Mesendoderm (in vitro differentiated cells): ENCODE data around the gene WFDC12.
"Not testable (repeated sequence)": the region's sequence is repeated elsewhere in the genome, so short reads cannot be mapped to it uniquely, and the experiment has no call there.

ENCODE experiments used
- DNase-seq: peaks from one replicate; pipeline ENCODE4 v3.0.0; 2013
- H2AK5ac ChIP-seq: 2 replicates; pipeline ENCODE4 v1.6.1; 2013; ENCODE audit warnings: low read length, inconsistent platforms
- H2BK120ac ChIP-seq: 2 replicates; pipeline ENCODE4 v1.6.1; 2013; ENCODE audit warnings: low read depth, mild to moderate bottlenecking, low read length, moderate library complexity, mixed read lengths
- H2BK15ac ChIP-seq: replicated peaks from 2 replicates; pipeline ENCODE4 v1.6.1; 2013; ENCODE audit warnings: low read depth, mild to moderate bottlenecking, moderate library complexity
- H2BK5ac ChIP-seq: 2 replicates; pipeline ENCODE4 v1.6.1; 2013; ENCODE audit warnings: low read length, inconsistent platforms
- H3K18ac ChIP-seq: 2 replicates; pipeline ENCODE4 v1.6.1; 2013; ENCODE audit warnings: mild to moderate bottlenecking, low read length, mixed read lengths
- H3K23ac ChIP-seq: one replicate; pipeline ENCODE4 v1.6.1; 2013; ENCODE audit warnings: low read length
- H3K27ac ChIP-seq: 2 replicates; pipeline ENCODE4 v1.5.1; 2013; ENCODE audit warnings: low read depth, mild to moderate bottlenecking, inconsistent platforms, low read length, moderate library complexity
- H3K27me3 ChIP-seq: 2 replicates; pipeline ENCODE4 v1.6.1; 2013; ENCODE audit warnings: low read length, control low read depth, mild to moderate bottlenecking, inconsistent platforms; ENCODE audit not compliant: insufficient read depth, poor library complexity
- H3K36me3 ChIP-seq: 2 replicates; pipeline ENCODE4 v1.6.1; 2013; ENCODE audit warnings: low read length, inconsistent platforms; ENCODE audit not compliant: control insufficient read depth, insufficient read depth
- H3K4ac ChIP-seq: one replicate; pipeline ENCODE4 v1.6.1; 2013; ENCODE audit warnings: low read depth, mild to moderate bottlenecking, low read length, moderate library complexity
- H3K4me1 ChIP-seq: 2 replicates; pipeline ENCODE4 v1.6.1; 2013; ENCODE audit warnings: low read depth, low read length, inconsistent platforms; ENCODE audit not compliant: control insufficient read depth
- H3K4me2 ChIP-seq: 2 replicates; pipeline ENCODE4 v1.6.1; 2013; ENCODE audit warnings: low read length
- H3K4me3 ChIP-seq: 2 replicates; pipeline ENCODE4 v1.5.1; 2013; ENCODE audit warnings: mild to moderate bottlenecking, low read length
- H3K56ac ChIP-seq: one replicate; pipeline ENCODE4 v1.6.1; 2013; ENCODE audit warnings: low read length
- H3K79me1 ChIP-seq: 2 replicates; pipeline ENCODE4 v1.6.1; 2013; ENCODE audit warnings: low read length, inconsistent platforms
- H3K79me2 ChIP-seq: 2 replicates; pipeline ENCODE4 v1.6.1; 2013; ENCODE audit warnings: mild to moderate bottlenecking, low read length; ENCODE audit not compliant: control insufficient read depth, insufficient read depth
- H3K9ac ChIP-seq: 2 replicates; pipeline ENCODE4 v1.6.1; 2013; ENCODE audit warnings: low read length, inconsistent platforms
- H4K5ac ChIP-seq: one replicate; pipeline ENCODE4 v1.6.1; 2013; ENCODE audit warnings: low read length
- H4K8ac ChIP-seq: one replicate; pipeline ENCODE4 v1.6.1; 2013; ENCODE audit warnings: low read depth, mild to moderate bottlenecking, control low read depth, low read length, moderate library complexity
- WGBS: extraction: QIAGEN DNeasy Blood & Tissue Kit; methylation state at CpG from one replicate; pipeline ENCODE4 v1.1.7; 2013; ENCODE audit warnings: low lambda C conversion rate, missing lambda C conversion rate; ENCODE audit not compliant: insufficient coverage; ENCODE audit errors: extremely low coverage; 5-methylcytosine and 5-hydroxymethylcytosine counted together

WFDC12 gene

GRCh38 chr20:45140836-45141235 lies 16.6 kb upstream of the WFDC12 start:
- Histone ChIP-seq H4K8ac (no peak overlapping the region), H3K27ac (no peak overlapping the region), H3K79me1 (no peaks in the 10 kb centered on the region), H2BK5ac (no peak overlapping the region), H3K4me3 (no peak overlapping the region), H3K4ac (no peak overlapping the region), H3K79me2 (no peaks in the 10 kb centered on the region), H3K36me3 (no peaks in the 10 kb centered on the region), H2BK15ac (no peak overlapping the region), H2AK5ac (no peak overlapping the region), H4K5ac (no peak overlapping the region), H3K4me2 (no peak overlapping the region), H3K56ac (no peak overlapping the region), H3K4me1 (no peaks in the 10 kb centered on the region), H3K27me3 (no peaks in the 10 kb centered on the region), H3K9ac (no peak overlapping the region), H2BK120ac (no peak overlapping the region), H3K23ac (no peak overlapping the region), H3K18ac (no peak overlapping the region)
- WGBS = no CpG with 5 or more reads among the region's 4 CpGs
- no peak for DNase-seq

- H3K27me3 ChIP-seq, H3K4me1 ChIP-seq, H3K9ac ChIP-seq, H3K23ac ChIP-seq, DNase-seq, H2BK15ac ChIP-seq, H2BK120ac ChIP-seq, H4K5ac ChIP-seq, H3K18ac ChIP-seq, H3K27ac ChIP-seq, H4K8ac ChIP-seq, H3K4ac ChIP-seq, H3K79me1 ChIP-seq, H3K79me2 ChIP-seq, H2BK5ac ChIP-seq, H3K36me3 ChIP-seq, H3K4me3 ChIP-seq, H3K4me2 ChIP-seq, H2AK5ac ChIP-seq, H3K56ac ChIP-seq: not testable (repeated sequence)
- no CpG with 5 or more reads among the region's 5 CpGs for WGBS
Observed at GRCh38 chr20:45139733-45140375, 15.6 kb upstream of the WFDC12 start.

DNA sequence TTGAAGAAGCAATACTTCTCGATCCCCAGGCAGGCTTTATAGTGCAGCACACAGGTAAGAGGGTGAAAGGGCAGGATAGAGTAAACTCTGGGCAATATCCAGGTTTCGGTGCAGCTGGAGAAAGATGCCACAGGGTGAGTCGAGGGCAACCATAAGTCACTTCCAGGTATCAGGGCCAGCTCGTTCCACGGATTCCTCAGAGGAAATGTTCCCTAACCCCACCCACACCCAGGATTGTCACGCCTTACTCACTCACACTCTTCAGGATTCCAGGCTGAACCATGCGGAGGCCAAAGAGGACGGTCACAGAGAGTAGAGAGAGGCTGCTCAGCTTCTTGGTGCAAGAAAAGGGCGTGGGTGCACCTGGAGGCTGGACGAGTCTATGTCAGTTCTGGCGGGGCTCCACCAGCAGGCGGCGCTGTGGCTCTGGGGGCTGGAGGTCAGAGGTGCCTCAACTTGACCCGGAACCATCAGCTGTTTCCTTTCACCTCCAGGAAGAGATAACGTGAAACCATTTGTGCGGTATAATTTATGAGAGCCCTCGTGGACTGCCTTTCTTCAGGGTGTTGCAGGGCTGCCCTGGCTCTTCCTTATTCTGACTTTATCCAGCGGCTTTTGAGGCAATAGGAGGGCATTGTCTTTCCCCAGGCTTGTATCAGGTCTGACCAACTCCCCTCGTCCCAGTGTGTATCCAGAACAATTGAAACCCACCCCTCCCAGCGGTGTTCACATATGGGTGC lies 14.5 kb upstream of the WFDC12 start:
- no peak overlapping the region for H3K23ac ChIP-seq
- H3K4me1 ChIP-seq = no peaks in the 10 kb centered on the region
- no peak overlapping the region for H2AK5ac ChIP-seq
- WGBS = no CpG with 5 or more reads among the region's 20 CpGs
- no peak overlapping the region for H2BK15ac ChIP-seq
- no peak overlapping the region for H3K4me2 ChIP-seq
- no peak overlapping the region for H4K8ac ChIP-seq
- H3K79me1 ChIP-seq = no peaks in the 10 kb centered on the region
- H3K18ac ChIP-seq = no peak overlapping the region
- H2BK5ac ChIP-seq = no peak overlapping the region
- H3K9ac ChIP-seq = no peak overlapping the region
- no peaks in the 10 kb centered on the region for H3K27me3 ChIP-seq
- H2BK120ac ChIP-seq = no peak overlapping the region
- H3K27ac ChIP-seq = no peak overlapping the region
- no peak overlapping the region for H4K5ac ChIP-seq
- no peak overlapping the region for H3K4ac ChIP-seq
- H3K56ac ChIP-seq = no peak overlapping the region
- H3K4me3 ChIP-seq = no peak overlapping the region
- no peaks in the 10 kb centered on the region for H3K79me2 ChIP-seq
- H3K36me3 ChIP-seq = no peaks in the 10 kb centered on the region
- DNase-seq = peak; percentile 74

- H3K4me1 ChIP-seq = no peaks in the 10 kb centered on the region
- no peak overlapping the region for H4K5ac ChIP-seq
- H3K9ac ChIP-seq = no peak overlapping the region
- H3K4ac ChIP-seq = no peak overlapping the region
- no peaks in the 10 kb centered on the region for H3K27me3 ChIP-seq
- H3K27ac ChIP-seq = no peak overlapping the region
- no peak overlapping the region for H3K18ac ChIP-seq
- no peaks in the 10 kb centered on the region for H3K79me2 ChIP-seq
- no CpG with 5 or more reads among the region's 2 CpGs for WGBS
- no peak for DNase-seq
- H3K4me2 ChIP-seq = no peak overlapping the region
- H2BK120ac ChIP-seq = no peak overlapping the region
- H3K4me3 ChIP-seq = no peak overlapping the region
- H3K79me1 ChIP-seq = no peaks in the 10 kb centered on the region
- H4K8ac ChIP-seq = no peak overlapping the region
- peak overlapping the region; percentile 2 for H3K56ac ChIP-seq
- no peaks in the 10 kb centered on the region for H3K36me3 ChIP-seq
- no peak overlapping the region for H2BK5ac ChIP-seq
- H3K23ac ChIP-seq = no peak overlapping the region
- no peak overlapping the region for H2AK5ac ChIP-seq
- no peak overlapping the region for H2BK15ac ChIP-seq
Observed at GRCh38 chr20:45136911-45137310, 12.6 kb upstream of the WFDC12 start.

DNA sequence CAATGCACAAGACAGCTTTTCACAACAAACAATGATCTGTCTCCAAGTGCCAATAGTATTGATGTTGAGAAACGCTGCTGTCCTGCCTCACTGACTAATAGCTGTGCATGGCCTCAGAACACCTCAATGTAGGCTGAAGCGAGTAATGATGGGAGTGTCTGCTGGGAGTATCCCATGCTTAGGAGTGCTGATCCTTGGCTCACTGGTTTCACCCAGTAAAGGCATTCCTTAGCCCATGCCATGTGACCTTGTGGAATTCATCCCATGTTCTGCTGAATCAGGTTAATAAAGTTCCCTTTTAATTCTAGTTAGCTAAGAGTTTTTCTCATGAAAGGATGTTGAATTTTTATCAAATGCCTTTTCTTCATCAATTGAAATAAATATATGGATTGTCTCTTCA lies 3.8 kb upstream of the WFDC12 start:
- H3K18ac ChIP-seq = no peak overlapping the region
- H3K56ac ChIP-seq = no peak overlapping the region
- H3K27me3 ChIP-seq = no peaks in the 10 kb centered on the region
- no peak overlapping the region for H3K9ac ChIP-seq
- no peaks in the 10 kb centered on the region for H3K79me1 ChIP-seq
- no peak overlapping the region for H2AK5ac ChIP-seq
- H3K79me2 ChIP-seq = no peaks in the 10 kb centered on the region
- H3K27ac ChIP-seq = no peak overlapping the region
- H2BK15ac ChIP-seq = no peak overlapping the region
- WGBS = no CpG with 5 or more reads among the region's 2 CpGs
- H3K4me1 ChIP-seq = no peaks in the 10 kb centered on the region
- no peak overlapping the region for H4K8ac ChIP-seq
- no peak overlapping the region for H2BK5ac ChIP-seq
- peak; percentile 28 for DNase-seq
- no peak overlapping the region for H3K4ac ChIP-seq
- no peaks in the 10 kb centered on the region for H3K36me3 ChIP-seq
- no peak overlapping the region for H3K23ac ChIP-seq
- no peak overlapping the region for H2BK120ac ChIP-seq
- H3K4me3 ChIP-seq = no peak overlapping the region
- no peak overlapping the region for H4K5ac ChIP-seq
- no peak overlapping the region for H3K4me2 ChIP-seq
